Measurements from ENCODE around the gene RPL14. TPM values are rescaled to one million over a fixed set of nuclear protein-coding genes. Genes with fewer than 3 reads are reported as not detected.
"Not testable (repeated sequence)": the region's sequence is repeated elsewhere in the genome, so short reads cannot be mapped to it uniquely, and the experiment has no call there.

RPL14 gene
- polyA plus RNA-seq, 2 donors, result 1,289 to 1,675 TPM

DNA sequence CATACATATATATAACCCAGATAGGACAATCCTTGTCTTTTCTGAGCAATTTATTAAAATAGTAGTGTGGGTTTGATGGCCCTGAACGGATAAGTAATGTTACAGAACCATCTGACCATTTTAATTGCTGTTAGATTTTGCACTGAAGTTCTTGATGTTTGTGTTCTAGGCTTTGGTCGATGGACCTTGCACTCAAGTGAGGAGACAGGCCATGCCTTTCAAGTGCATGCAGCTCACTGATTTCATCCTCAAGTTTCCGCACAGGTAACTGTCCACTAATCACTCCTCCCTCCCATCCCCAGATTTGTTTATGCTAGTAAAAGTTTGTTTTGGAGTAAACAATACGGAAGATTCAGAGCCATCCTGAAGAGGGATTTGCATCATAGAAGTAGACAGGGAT lies 1.3 kb downstream of the RPL14 start:
- Histone ChIP-seq H3K4me3 (ENCODE audit: low read depth in 1 of 2, low read length in 2 of 2) (peak overlapping the region in 1 of 2 donors; percentile 85), H3K27ac (ENCODE audit: low read depth in 2 of 2, low read length in 1 of 2) (peak overlapping the region in 1 of 2 donors; percentile 3), H3K36me3 (ENCODE audit: control insufficient read depth in 2 of 2, insufficient read depth in 2 of 2, low read length in 1 of 2) (peaks cover 10 to 17% of the 10 kb centered on the region in 2 donors), H3K9me3 (ENCODE audit: control insufficient read depth in 2 of 2, insufficient read depth in 1 of 2, low read depth in 1 of 2, low read length in 1 of 2) (no peaks in the 10 kb centered on the region), H3K4me1 (ENCODE audit: control insufficient read depth in 2 of 2, insufficient read depth in 2 of 2, low read length in 1 of 2) (peaks cover 2 to 6% of the 10 kb centered on the region in 2 donors), H3K27me3 (ENCODE audit: control insufficient read depth in 1 of 2, insufficient read depth in 2 of 2, low read length in 2 of 2) (no peaks in the 10 kb centered on the region)
- 80 to 85% methylated on average over 4 of the region's 4 CpGs for WGBS, 2 donors

DNA sequence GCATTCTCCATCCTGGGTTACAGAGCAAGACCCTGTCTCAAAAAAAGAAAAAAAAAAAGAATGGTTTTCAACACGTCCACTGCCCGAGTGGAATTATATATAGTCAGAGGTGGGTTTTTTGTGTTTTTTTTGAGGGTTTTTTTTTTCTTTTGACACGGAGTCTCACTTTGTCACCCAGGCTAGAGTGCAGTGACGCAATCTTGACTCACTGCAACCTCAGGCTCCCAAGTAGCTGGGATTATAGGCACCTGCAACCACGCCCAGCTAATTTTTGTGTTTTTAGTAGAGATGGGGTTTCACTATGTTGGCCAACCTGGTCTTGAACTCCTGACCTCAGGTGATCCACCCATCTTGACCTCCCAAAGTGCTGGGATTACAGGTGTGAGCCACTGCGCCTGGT lies 3.3 kb downstream of the RPL14 start:
- H3K36me3 ChIP-seq (ENCODE audit: control insufficient read depth in 2 of 2, insufficient read depth in 2 of 2, low read length in 1 of 2), result peaks cover 10 to 20% of the 10 kb centered on the region in 2 donors
- not testable (repeated sequence) for H3K27me3 ChIP-seq (ENCODE audit: control insufficient read depth in 1 of 2, insufficient read depth in 2 of 2, low read length in 2 of 2); H3K27ac ChIP-seq (ENCODE audit: low read depth in 2 of 2, low read length in 1 of 2); H3K4me3 ChIP-seq (ENCODE audit: low read depth in 1 of 2, low read length in 2 of 2); H3K4me1 ChIP-seq (ENCODE audit: control insufficient read depth in 2 of 2, insufficient read depth in 2 of 2, low read length in 1 of 2); H3K9me3 ChIP-seq (ENCODE audit: control insufficient read depth in 2 of 2, insufficient read depth in 1 of 2, low read depth in 1 of 2, low read length in 1 of 2)
- 69 to 78% methylated on average over 6 of the region's 6 CpGs for WGBS, 2 donors

DNA sequence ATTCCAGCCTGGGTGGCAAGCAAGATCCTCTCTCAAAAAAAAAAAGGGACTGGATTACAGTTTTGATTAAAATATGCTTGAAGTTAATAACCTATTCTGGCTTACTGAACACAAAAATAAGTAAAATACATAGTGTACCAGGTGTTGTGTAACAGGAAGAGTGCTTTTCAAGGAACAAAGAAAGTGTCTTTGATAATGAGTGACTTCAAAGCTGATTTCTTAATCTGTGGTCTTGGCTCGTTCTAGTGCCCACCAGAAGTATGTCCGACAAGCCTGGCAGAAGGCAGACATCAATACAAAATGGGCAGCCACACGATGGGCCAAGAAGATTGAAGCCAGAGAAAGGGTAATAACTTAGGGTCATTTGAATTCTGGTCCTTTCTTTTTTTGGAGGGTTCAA lies 4.0 kb downstream of the RPL14 start:
- Histone ChIP-seq H3K27ac (ENCODE audit: low read depth in 2 of 2, low read length in 1 of 2) (no peak overlapping the region), H3K4me1 (ENCODE audit: control insufficient read depth in 2 of 2, insufficient read depth in 2 of 2, low read length in 1 of 2) (peaks cover 2 to 5% of the 10 kb centered on the region in 2 donors), H3K4me3 (ENCODE audit: low read depth in 1 of 2, low read length in 2 of 2) (no peak overlapping the region), H3K9me3 (ENCODE audit: control insufficient read depth in 2 of 2, insufficient read depth in 1 of 2, low read depth in 1 of 2, low read length in 1 of 2) (no peaks in the 10 kb centered on the region), H3K36me3 (ENCODE audit: control insufficient read depth in 2 of 2, insufficient read depth in 2 of 2, low read length in 1 of 2) (peaks cover 10 to 20% of the 10 kb centered on the region in 2 donors), H3K27me3 (ENCODE audit: control insufficient read depth in 1 of 2, insufficient read depth in 2 of 2, low read length in 2 of 2) (no peaks in the 10 kb centered on the region)
- WGBS, 2 donors, result 76 to 80% methylated on average over 3 of the region's 3 CpGs

DNA sequence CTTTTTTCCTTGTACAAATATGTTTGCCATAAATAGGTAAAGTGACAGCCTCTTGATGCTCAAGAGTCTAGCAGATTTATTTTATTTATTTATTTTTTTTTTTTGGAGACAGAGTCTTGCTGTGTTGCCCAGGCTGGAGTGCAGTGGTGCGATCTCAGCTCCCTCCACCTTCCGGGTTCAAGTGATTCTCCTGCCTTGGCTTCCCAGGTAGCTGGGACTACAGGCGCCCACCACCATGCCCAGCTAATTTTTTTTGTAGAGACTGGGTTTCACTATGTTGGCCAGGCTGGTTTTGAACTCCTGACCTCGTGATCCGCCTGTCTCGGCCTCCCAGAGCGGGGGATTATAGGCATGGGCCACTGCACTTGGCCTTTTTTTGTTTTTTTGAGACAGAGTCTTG lies 5.7 kb downstream of the RPL14 start:
- not testable (repeated sequence) for H3K27me3 ChIP-seq (ENCODE audit: control insufficient read depth in 1 of 2, insufficient read depth in 2 of 2, low read length in 2 of 2); H3K4me1 ChIP-seq (ENCODE audit: control insufficient read depth in 2 of 2, insufficient read depth in 2 of 2, low read length in 1 of 2); H3K9me3 ChIP-seq (ENCODE audit: control insufficient read depth in 2 of 2, insufficient read depth in 1 of 2, low read depth in 1 of 2, low read length in 1 of 2); H3K27ac ChIP-seq (ENCODE audit: low read depth in 2 of 2, low read length in 1 of 2); H3K4me3 ChIP-seq (ENCODE audit: low read depth in 1 of 2, low read length in 2 of 2)
- WGBS, 2 donors, result 96% methylated on average over 7 of the region's 7 CpGs
- H3K36me3 ChIP-seq (ENCODE audit: control insufficient read depth in 2 of 2, insufficient read depth in 2 of 2, low read length in 1 of 2), result peaks cover 10 to 20% of the 10 kb centered on the region in 2 donors

DNA sequence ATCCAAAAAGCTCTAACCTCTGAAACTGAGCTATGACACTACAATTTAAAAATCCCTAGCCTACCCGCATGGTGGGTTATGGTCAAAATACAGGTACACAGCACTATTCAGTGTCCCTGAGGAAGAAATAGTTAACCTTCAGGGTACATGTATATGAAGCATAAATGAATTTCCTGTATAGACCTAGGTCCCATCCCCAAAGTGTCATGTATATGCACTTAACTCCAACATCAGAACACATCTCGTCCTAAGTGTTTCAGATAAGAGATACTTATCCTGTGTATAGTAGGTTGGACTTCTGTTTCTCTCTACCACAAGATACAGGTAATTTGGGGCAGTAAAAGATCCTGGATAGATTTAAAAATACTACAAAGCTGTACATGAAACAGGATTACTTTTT lies 6.4 kb downstream of the RPL14 start:
- WGBS, 2 donors, result 88 to 97% methylated on average over 2 of the region's 2 CpGs
- H3K9me3 ChIP-seq (ENCODE audit: control insufficient read depth in 2 of 2, insufficient read depth in 1 of 2, low read depth in 1 of 2, low read length in 1 of 2), result no peaks in the 10 kb centered on the region
- H3K27ac ChIP-seq (ENCODE audit: low read depth in 2 of 2, low read length in 1 of 2), result no peak overlapping the region
- no peaks in the 10 kb centered on the region for H3K27me3 ChIP-seq (ENCODE audit: control insufficient read depth in 1 of 2, insufficient read depth in 2 of 2, low read length in 2 of 2)
- H3K36me3 ChIP-seq (ENCODE audit: control insufficient read depth in 2 of 2, insufficient read depth in 2 of 2, low read length in 1 of 2), result peaks cover 8 to 18% of the 10 kb centered on the region in 2 donors
- no peak overlapping the region for H3K4me3 ChIP-seq (ENCODE audit: low read depth in 1 of 2, low read length in 2 of 2)
- H3K4me1 ChIP-seq (ENCODE audit: control insufficient read depth in 2 of 2, insufficient read depth in 2 of 2, low read length in 1 of 2), result peaks cover 2% of the 10 kb centered on the region in 2 donors

DNA sequence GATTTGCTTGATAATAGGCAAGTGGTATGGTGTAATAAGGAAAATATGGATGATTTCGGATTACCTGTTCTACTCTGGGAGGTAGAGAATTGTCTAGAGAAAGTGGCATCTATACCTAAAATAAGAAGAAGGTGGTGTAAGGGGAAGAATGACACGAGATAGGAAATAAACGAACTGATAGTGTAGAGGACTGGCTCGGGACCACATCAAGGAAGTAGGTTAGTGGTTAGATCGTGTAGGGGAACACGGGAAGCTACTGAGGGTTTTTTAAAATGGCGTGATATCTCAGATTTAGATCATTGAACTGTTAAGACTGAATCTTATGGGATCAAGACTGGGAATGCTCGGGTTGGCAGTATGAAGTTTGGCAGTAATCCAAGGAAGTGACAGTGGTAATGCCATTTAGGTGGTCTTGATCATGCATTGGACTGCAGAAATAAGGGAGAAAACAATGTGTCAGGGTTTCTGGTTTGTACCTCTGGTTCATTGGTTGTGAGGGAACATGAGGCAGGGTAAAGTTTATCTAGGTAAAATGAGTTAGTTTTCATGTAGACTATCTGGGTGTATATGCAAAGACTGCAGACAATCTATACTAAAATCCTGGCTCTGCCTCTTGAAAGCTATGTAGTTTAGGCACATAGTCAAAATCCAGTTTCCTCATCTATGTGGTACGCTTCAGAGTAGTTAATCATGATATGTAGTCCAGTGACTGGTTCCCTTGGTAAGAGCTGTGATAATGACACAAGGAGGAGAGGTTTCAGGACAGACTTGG lies 7.4 kb downstream of the RPL14 start:
- no peaks in the 10 kb centered on the region for H3K9me3 ChIP-seq (ENCODE audit: control insufficient read depth in 2 of 2, insufficient read depth in 1 of 2, low read depth in 1 of 2, low read length in 1 of 2)
- 59 to 65% methylated on average over 9 of the region's 9 CpGs for WGBS, 2 donors
- H3K36me3 ChIP-seq (ENCODE audit: control insufficient read depth in 2 of 2, insufficient read depth in 2 of 2, low read length in 1 of 2), result peaks cover 7 to 15% of the 10 kb centered on the region in 2 donors

DNA sequence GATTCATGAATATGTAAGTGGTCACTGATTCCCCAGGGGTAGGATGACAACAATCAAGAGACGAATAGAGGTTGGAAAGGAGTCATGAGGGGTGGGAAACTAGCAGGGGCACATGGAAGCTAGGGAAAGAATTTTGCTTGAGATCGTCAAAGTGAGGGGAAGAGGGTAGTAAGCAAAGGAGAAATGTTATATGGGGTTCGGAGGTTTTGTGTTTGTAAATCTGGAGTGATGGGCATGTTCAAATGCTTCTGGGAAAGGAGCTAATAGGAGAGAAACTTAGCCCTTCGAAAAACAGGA lies 7.9 kb downstream of the RPL14 start:
- H3K36me3 ChIP-seq (ENCODE audit: control insufficient read depth in 2 of 2, insufficient read depth in 2 of 2, low read length in 1 of 2), result peaks cover 7 to 15% of the 10 kb centered on the region in 2 donors
- H3K9me3 ChIP-seq (ENCODE audit: control insufficient read depth in 2 of 2, insufficient read depth in 1 of 2, low read depth in 1 of 2, low read length in 1 of 2), result no peaks in the 10 kb centered on the region
- H3K4me1 ChIP-seq (ENCODE audit: control insufficient read depth in 2 of 2, insufficient read depth in 2 of 2, low read length in 1 of 2), result peaks cover 0 to 2% of the 10 kb centered on the region in 2 donors

More for the DNA sequence above, 7.4 kb downstream of the RPL14 start:
- no peaks in the 10 kb centered on the region for H3K27me3 ChIP-seq (ENCODE audit: control insufficient read depth in 1 of 2, insufficient read depth in 2 of 2, low read length in 2 of 2)
- peaks cover 0 to 2% of the 10 kb centered on the region in 2 donors for H3K4me1 ChIP-seq (ENCODE audit: control insufficient read depth in 2 of 2, insufficient read depth in 2 of 2, low read length in 1 of 2)
- H3K4me3 ChIP-seq (ENCODE audit: low read depth in 1 of 2, low read length in 2 of 2), result no peak overlapping the region
- H3K27ac ChIP-seq (ENCODE audit: low read depth in 2 of 2, low read length in 1 of 2), result no peak overlapping the region

DNA sequence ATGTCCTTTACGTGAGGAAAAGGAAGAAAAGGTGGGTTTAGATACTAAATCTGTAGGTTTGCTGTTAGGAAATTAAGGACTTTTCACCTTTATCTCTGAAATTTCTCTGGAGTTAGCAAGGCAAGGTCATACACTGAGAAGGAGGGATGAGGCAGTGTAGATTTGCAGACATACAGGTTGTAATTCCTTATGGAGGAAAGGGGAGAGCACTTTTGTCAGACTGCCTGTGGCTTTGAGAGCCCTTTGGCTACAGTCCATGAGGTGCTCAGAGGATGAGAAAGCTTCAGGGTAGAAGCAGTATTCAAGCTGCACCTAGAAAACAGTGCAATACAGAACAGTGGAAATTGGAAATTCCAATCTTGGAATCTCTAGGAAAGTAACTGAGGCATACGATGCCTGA lies 8.3 kb downstream of the RPL14 start:
- no peaks in the 10 kb centered on the region for H3K4me1 ChIP-seq (ENCODE audit: control insufficient read depth in 2 of 2, insufficient read depth in 2 of 2, low read length in 1 of 2)
- 78 to 85% methylated on average over 2 of the region's 2 CpGs for WGBS, 2 donors
- peaks cover 7 to 15% of the 10 kb centered on the region in 2 donors for H3K36me3 ChIP-seq (ENCODE audit: control insufficient read depth in 2 of 2, insufficient read depth in 2 of 2, low read length in 1 of 2)
- H3K9me3 ChIP-seq (ENCODE audit: control insufficient read depth in 2 of 2, insufficient read depth in 1 of 2, low read depth in 1 of 2, low read length in 1 of 2), result no peaks in the 10 kb centered on the region
- H3K27me3 ChIP-seq (ENCODE audit: control insufficient read depth in 1 of 2, insufficient read depth in 2 of 2, low read length in 2 of 2), result no peaks in the 10 kb centered on the region
- H3K27ac ChIP-seq (ENCODE audit: low read depth in 2 of 2, low read length in 1 of 2), result no peak overlapping the region
- H3K4me3 ChIP-seq (ENCODE audit: low read depth in 1 of 2, low read length in 2 of 2), result no peak overlapping the region

More for the DNA sequence above, 7.9 kb downstream of the RPL14 start:
- Histone ChIP-seq H3K4me3 (ENCODE audit: low read depth in 1 of 2, low read length in 2 of 2) (no peak overlapping the region), H3K27ac (ENCODE audit: low read depth in 2 of 2, low read length in 1 of 2) (no peak overlapping the region), H3K27me3 (ENCODE audit: control insufficient read depth in 1 of 2, insufficient read depth in 2 of 2, low read length in 2 of 2) (no peaks in the 10 kb centered on the region)
- 77 to 82% methylated on average over 4 of the region's 4 CpGs for WGBS, 2 donors

DNA sequence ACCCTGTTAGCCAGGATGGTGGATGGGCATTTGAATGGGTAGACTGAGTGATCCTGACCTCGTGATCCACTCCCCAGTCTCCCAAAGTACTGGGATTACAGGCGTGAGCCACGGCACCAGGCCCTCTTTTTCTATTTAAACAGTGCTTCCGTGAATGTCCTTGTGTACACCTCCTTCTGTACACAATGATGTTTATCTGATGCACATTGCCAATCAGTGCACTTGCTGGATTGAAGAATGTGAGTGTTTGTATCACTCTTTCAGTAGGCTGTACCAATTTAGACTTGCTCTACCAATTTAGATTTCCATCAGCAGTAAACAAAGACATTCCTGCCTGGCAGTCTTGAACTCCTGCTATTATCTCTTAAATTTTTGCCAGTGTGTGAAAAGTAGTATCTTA lies 10.9 kb downstream of the RPL14 start:
- WGBS, 2 donors, result 82 to 87% methylated on average over 4 of the region's 4 CpGs

DNA sequence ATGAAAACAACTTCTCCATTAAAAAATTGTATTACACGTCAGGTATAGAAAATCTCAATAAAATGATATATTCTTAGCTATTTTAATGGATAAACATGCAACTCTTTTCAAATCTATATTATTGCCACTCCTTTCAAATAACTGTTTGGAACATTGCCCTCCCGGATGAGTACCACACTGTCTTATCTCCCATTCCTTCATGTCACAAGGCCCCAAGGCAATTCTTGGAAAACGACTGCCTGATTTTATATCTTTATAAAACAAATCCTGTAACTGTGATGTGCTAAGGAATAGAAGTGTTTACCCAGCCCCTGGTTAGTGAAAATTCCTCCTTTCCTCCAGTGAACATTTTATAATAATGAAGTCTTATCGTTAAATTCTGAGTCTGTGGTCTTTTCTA lies 13.6 kb downstream of the RPL14 start:
- H3K4me3 ChIP-seq (ENCODE audit: low read depth in 1 of 2, low read length in 2 of 2), result no peak overlapping the region
- 85 to 86% methylated on average over 4 of the region's 4 CpGs for whole genome bisulfite sequencing, 2 donors
- no peaks in the 10 kb centered on the region for H3K4me1 ChIP-seq (ENCODE audit: control insufficient read depth in 2 of 2, insufficient read depth in 2 of 2, low read length in 1 of 2)
- H3K36me3 ChIP-seq (ENCODE audit: control insufficient read depth in 2 of 2, insufficient read depth in 2 of 2, low read length in 1 of 2), result no peaks in the 10 kb centered on the region
- H3K27me3 ChIP-seq (ENCODE audit: control insufficient read depth in 1 of 2, insufficient read depth in 2 of 2, low read length in 2 of 2), result no peaks in the 10 kb centered on the region
- no peaks in the 10 kb centered on the region for H3K9me3 ChIP-seq (ENCODE audit: control insufficient read depth in 2 of 2, insufficient read depth in 1 of 2, low read depth in 1 of 2, low read length in 1 of 2)
- no peak overlapping the region for H3K27ac ChIP-seq (ENCODE audit: low read depth in 2 of 2, low read length in 1 of 2)

More for the DNA sequence above, 10.9 kb downstream of the RPL14 start:
- Histone ChIP-seq H3K4me3 (ENCODE audit: low read depth in 1 of 2, low read length in 2 of 2) (no peak overlapping the region), H3K27ac (ENCODE audit: low read depth in 2 of 2, low read length in 1 of 2) (no peak overlapping the region), H3K36me3 (ENCODE audit: control insufficient read depth in 2 of 2, insufficient read depth in 2 of 2, low read length in 1 of 2) (peaks cover 0 to 5% of the 10 kb centered on the region in 2 donors), H3K27me3 (ENCODE audit: control insufficient read depth in 1 of 2, insufficient read depth in 2 of 2, low read length in 2 of 2) (no peaks in the 10 kb centered on the region), H3K9me3 (ENCODE audit: control insufficient read depth in 2 of 2, insufficient read depth in 1 of 2, low read depth in 1 of 2, low read length in 1 of 2) (no peaks in the 10 kb centered on the region), H3K4me1 (ENCODE audit: control insufficient read depth in 2 of 2, insufficient read depth in 2 of 2, low read length in 1 of 2) (no peaks in the 10 kb centered on the region)

Data from esophagus (tissue), 2 donors.